ENCODE results near the gene SFSWAP. TPM values are rescaled to one million over a fixed set of nuclear protein-coding genes. Genes with fewer than 3 reads are reported as not detected.
"Not testable (repeated sequence)": the region's sequence is repeated elsewhere in the genome, so short reads cannot be mapped to it uniquely, and the experiment has no call there.

Gene SFSWAP
- 58.1 and 59.2 TPM in 2 replicates for total RNA-seq

DNA sequence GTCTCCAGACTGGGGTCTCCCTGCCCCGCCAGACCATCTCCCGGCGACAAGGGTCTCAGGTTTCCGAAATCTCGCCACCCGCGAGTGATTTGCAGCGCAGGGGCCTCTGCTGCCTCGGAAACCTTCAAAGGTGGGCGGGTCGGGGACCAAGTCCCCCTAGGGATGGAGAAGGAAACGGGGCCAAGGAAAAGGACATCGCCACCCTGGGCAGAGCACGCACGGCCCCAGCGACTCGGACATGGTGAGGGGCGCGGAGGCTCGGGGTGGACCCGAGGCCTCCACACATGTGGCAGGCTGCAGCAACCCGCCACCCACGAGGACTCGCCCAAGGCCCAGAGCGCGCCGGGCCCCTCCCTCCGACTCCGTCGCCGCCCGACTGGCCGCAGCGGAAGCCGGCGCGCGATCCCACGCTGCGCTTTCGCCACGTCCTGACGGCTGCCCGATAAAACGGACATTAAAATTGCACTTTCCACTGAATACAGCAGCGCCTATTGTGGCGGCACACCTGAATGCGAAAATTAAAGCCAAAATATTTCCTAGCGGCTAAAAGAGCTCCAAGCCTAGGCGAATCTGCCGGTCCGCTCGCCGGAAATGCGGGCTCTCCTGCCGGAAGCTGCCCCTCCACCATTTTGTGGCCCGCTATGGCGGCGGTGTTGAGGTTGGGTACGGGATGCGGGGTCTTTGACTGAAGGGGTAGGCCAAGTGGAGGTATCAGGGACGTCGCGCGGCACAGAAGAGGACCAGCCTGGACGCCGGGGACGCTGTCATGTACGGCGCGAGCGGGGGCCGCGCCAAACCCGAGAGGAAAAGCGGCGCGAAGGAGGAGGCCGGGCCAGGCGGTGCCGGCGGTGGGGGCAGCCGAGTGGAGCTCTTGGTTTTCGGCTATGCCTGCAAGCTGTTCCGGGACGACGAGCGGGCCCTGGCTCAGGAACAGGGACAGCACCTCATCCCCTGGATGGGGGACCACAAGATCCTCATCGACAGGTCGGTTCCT is at the start of gene SFSWAP:
Gene SFSWAP (plus strand): TSS at position 627 of the 994 bp plus-strand sequence. CDS start 140 bp downstream, at position 767.
- intact Hi-C loops (cut with micrococcal nuclease) = loop anchor here (2.0 kb wide), 1 partner anchor 106 kb away; no protein-coding TSS in a partner anchor

DNA sequence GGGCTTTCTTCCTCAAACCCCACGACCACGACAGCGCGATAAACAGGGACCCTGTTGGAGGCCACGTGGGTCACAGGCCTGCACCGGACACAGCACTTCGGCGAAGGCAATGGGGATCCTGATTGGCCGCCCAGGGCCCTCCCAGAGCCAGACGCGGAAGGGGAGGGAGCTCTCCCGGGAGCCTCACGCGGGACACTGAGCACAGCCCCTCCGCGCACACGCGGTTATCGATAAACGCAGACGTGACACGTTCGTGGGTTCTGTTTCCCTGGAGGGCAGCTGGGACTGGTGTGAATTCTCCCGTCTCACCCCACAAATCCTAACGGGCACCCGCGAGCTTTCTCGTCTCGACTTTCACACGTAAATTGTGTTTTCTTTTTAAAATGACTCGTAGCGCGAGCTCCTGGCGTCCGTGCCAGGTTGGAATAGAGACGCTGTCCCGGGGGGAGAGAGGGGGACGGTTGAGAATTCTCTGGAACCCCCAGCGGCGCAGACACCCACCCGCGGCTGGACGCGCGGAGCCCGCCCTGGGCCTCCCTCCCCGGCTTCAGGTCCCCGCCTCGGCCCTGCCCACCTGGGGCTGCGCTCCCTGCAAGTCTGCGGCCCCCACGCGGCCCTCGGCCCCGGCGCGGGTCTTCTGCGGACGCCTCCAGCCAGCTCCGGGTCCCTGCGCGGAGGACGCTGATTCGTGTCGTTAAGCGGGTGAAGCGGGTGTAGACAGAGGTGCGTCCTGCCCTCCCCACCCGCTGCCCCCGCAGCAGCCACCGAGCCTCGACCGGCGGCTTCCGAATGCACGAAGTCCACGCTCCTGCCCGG is 49.5 kb upstream of the SFSWAP start:
- intact Hi-C loops (cut with micrococcal nuclease) = not testable (repeated sequence)

DNA sequence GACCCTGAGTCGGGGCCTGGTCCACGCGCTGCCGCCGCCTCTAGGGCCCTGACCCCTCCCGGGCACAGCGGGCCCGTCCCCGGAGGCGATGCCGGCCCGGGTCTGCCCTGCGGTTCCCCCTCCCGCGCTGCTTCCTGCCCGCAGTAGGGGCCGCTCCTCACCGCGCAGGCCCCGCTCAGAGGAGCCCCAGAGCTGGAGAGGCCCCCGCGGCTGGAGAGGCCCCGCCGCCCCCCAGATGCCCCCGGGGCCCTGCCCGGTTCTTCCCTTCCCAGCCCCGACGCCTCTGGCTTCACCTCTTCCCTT is 49.0 kb upstream of the SFSWAP start:
- intact Hi-C loops (cut with micrococcal nuclease) = not testable (repeated sequence)

DNA sequence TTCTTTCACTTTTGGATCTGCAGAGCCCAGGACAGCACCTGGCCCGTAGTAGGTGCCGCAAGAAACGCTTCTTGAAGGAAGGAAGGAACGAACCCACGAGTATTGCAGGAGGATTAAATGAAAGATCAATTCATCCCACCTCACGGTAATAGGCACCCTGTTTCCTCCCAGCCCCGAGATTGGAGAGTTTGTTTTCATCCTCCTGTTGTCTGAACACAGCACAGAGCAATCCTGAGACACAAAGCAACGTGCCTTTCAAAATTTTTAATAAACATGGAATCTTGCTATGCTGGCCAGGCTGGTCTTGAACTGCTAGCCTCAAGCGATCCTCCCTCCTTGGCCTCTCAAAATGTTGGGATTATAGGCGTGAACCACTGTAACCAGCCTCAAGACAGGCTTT is 48.5 kb upstream of the SFSWAP start:
- intact Hi-C loops (cut with micrococcal nuclease) = not testable (repeated sequence)

DNA sequence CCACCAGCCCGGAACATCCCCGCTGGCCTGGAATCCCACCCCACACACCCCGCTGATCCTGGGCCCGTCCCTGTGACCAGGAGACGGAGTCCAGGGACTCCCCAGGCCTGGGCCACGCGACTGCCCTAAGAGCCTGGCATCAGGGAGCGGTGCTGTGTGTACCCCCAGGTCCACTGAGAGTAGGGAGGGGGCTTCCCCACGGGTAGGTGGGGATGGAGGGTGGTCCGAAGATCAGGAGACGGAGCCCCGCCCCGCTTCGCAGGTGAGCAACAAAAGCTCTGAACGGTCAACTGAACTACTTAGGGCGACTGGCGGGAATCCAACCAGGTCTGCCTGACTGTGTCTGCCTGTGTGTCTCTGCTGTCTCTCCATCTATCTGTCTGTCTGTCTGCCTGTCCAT is 45.2 kb upstream of the SFSWAP start:
- intact Hi-C loops (cut with micrococcal nuclease) = loop anchor here (5.0 kb wide), 1 partner anchor 373 kb away; no protein-coding TSS in a partner anchor

DNA sequence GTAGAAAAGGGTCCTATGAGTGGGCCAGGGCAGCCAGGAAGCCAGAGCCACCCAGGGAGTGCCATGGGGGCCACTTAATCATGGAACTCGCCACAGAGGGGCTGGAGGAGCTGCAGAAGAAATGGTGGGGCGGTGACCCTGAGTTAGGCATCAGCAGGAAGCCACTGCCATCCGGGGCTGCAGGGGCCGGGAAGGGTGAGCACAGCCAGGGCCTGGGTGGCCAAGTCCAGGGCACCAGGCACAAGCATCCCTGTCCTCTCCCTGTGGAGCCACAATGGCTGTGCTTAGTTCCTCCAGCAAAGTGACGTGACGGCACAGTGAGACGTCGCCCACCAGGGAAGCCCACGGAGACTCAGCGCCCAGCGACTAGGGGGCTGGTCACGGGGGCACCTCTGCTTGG is 44.4 kb upstream of the SFSWAP start:
- intact Hi-C loops (cut with micrococcal nuclease) = loop anchor here (5.0 kb wide), 1 partner anchor 374 kb away; no protein-coding TSS in a partner anchor

DNA sequence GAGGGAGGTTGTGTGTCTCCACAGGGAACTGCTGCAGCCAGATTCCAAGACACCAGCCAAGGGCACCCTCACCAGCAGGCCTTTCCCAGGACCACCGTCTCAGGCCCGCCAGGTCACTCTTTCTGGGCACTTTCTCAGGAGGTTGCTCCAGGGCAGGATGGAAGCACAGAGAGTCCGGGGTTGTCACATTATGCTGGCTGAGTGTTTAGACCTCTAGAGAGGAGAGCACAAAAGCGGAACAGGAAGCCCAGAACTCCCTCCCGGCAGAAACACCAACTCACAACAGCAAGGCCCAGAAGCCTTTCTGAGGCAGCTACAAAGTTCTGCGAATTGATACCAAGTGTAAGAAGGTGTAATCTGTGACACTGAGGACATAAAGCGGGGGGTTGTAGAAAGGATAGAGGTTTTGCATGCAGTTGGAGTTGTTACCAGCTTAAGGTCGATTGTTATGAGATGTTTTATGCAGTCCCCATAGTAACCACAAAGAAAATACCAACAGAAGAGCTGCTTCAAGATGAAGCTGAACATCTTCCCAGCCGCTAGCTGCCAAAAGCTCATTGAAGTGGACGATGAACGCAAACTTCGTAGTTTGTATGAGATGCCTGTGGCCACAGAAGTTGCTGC is 43.8 kb upstream of the SFSWAP start:
- intact Hi-C loops (cut with micrococcal nuclease) = loop anchor here (5.0 kb wide), 1 partner anchor 375 kb away; no protein-coding TSS in a partner anchor

DNA sequence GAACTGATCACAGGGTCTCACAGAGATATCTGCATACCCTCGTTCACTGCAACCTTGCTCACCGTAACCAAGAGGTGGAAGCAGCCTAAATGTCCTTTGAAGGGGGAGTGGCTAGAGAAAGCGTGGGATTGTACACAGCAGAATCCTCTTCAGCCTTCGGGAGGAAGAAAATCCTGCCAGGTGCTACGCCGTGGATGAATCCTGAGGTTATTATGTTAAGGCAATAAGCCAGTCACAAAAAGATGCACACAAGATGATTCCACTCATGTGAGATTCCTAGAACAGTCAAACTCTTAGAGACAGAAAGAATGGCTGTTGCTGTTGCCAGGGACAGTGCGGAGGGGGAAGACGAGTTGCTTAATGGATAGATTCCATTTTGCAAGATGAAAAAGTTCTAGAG is 39.6 kb upstream of the SFSWAP start:
- intact Hi-C loops (cut with micrococcal nuclease) = no loop called here

DNA sequence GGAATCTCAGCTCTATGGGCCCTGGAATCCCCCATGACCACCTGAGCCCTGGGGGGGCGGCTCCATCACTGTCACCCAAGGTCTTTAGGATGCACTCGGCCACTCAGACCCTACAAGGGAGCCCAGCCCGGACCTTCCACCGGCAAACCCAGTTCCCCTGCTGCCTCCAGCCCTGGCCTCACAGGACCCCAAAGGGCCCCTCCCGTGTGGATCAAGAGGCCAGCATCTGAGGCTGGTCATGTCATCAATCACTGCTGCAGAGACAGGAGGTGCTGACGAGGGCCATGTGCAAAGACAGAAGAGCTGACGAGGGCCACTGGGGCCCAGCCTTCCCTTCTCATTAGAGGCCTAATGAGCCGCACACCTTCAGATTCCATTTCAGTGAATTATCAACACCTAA is 39.0 kb upstream of the SFSWAP start:
- intact Hi-C loops (cut with micrococcal nuclease) = no loop called here

DNA sequence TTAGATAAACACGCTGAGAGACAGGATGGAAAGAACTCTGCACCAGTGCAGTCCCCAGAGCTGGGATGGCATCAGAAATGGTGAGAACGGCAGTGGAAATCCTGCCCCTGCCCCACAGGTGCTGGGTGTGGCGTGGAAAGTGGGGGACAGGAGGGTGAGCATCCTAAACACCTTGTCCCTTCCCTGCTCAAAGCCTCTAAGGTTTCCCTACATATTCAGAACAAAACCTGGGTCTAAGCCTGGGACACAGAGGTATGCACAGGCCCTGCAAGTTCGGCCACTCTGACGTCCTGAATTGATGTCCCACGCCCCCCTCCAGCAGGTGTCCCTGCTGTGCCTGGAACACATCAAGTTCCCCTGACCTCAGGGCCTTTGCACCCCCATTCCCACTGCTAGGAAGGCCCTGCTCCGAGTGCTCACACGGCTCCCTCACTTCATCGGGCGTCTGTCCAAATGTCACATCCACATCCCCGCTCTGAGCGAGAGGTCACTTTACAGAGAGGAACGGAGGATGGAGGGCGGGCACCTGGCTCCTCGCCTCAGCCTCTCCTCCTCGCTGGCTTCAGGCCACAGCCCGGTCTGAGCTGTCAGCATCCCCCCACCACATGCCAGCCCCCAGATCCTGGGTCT is 38.5 kb upstream of the SFSWAP start:
- intact Hi-C loops (cut with micrococcal nuclease) = no loop called here

DNA sequence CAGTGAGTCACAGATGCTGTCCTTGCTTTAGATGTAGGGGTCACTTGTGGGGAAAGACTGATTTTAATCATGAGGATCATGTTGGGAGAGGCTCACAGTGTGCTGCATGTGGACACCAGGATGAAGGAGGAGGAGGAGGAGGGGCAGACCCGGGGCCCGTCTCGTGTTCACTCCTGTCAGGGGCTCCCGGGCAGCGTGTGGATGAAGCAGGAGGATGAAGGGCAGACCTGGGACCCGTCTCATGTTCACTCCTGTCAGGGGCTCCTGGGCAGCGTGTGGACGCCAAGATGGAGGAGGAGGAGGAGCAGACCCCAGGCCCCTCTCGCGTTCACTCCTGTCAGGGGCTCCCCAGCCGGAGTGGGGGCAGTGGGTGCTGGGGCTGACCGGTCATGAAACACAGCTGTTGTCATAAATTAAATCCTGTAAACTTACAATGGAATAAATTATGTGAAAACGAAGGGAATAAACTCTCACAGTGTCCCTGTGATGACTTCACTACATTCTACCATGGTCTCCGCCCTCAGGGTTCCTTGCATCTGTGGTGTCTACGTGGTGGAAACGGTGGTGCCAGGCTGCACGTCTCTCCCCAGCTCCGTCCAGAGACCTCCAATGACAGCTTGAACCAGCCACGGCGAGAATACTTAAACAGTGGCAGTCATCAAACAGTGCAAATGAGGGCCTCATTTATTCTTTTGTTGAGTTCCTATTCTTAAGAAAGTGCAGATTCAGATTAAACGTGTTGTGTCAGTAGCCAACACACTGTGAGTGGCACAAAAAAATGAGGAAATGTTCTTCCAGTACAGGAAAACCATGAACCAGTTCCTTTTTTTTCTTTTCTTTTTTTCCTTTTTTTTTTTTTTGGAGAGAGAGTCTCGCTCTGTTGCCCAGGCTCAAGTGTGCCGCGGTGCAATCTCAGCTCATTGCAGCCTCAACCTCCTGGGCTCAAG is 37.7 kb upstream of the SFSWAP start:
- intact Hi-C loops (cut with micrococcal nuclease) = no loop called here

DNA sequence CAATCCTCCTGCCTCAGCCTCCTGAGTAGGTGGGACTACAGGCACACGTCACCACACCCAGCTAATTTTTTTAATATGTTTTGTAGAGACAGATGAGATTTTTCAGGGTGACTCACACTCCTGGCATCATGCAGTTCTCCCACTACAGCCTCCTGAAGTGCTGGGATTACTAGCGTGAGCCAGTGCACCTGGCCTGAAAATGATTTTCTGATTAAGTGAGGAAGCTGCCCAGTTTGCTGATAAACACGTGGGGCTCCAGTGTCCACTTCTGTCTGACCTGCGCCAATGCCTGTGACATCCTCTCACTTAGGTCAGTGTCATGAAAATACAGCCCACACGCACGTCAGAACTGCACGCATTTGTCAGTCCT is 37.0 kb upstream of the SFSWAP start:
- intact Hi-C loops (cut with micrococcal nuclease) = no loop called here

DNA sequence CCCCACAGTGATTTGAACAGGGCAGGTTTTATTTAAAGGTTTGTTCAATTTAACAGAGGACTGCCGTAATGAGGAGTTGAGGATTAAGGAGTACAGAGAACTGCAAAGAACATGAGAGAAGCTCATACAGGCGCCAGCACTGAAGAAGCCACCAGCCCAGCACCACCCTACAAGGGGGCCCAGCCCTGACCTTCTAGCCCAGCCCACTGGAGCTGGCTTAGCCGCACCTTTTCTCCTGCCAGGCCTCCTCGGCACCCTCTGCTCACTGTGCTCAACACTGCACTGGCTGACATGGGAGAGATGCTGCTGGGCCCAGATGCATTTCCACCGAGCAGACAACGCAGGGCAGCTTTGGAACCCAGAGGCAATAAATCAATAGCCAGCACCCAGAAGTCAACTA is 36.5 kb upstream of the SFSWAP start:
- intact Hi-C loops (cut with micrococcal nuclease) = no loop called here

DNA sequence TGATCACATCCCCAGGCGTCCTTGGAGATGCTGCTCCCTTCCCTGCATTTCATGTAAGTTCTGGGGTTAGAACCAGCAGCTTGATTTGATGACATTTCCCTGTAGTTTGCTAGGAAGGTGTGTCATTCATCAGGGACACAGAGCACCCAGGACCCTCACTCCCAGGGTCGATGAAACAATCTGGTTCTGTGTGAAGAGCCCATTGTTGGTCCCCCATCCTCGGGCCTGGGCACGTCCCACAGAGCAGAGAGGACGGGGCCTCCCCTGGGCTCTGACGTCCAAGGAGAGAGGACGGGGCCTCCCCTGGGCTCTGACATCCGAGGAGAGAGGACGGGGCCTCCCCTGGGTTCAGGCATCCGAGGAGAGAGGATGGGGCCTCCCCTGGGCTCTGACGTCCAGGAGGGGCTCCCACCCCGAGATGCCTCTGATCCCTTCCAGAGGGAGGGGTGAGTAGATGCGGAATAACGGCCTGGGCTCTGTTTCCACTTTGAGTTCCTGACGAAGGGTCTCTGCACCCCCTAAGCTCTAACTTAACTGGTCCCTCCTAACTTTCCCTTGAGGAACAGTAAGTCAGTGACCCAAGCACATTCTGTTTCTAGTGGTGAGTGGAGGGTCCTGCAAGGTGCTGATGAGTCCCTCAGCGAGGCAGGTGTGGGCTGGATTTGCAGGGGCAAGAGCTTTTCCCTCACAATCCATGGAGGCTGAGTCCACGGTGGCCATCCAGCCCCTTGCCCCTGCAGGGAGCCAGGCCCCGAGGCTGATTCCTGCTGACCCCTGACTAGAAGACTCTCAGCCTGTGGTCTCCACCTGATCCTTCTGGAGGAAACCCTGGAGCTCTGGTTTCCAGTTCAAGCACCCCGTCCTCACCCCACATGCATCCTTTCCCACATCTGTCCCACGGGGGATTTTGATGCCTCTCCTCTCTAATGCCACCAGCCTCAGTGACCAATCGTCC is 35.5 kb upstream of the SFSWAP start:
- intact Hi-C loops (cut with micrococcal nuclease) = no loop called here

DNA sequence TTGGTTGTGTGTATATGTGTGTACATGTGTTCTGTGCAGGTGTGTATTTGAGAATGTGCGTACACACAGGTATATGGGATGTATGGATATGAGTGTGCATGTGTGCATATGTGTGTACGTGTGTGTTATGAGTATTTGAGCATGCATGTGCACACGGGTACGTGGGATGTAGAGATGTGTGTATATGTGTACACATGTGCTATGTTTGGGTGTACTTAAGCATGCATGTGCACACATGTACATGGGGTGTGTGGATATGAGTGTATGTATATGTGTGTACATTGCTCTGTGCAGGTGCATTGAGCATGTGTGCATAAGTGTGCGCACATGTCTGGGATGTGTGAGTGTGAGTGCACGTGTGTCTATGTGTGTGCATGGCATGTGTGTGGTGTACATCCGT is 34.3 kb upstream of the SFSWAP start:
- intact Hi-C loops (cut with micrococcal nuclease) = no loop called here

DNA sequence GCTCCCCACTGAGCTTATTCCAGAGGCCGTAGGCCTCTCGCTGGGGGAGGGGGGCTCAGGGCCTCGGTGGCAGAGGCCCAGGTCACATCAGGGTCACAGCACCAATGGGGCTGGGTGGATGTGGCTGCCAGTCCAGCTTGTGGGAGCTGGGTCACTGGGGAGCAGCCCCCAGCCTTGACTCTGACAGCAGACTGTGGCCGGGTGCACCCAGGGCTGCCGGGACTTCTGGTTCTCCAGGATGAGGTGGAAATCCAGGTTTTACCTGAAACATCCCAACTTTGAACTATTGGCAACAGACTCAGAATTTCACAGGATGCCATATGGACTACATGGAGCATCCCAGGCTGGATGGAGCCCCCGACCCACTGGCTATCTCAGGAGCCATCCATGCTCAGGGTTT is 33.8 kb upstream of the SFSWAP start:
- intact Hi-C loops (cut with micrococcal nuclease) = not testable (repeated sequence)

DNA sequence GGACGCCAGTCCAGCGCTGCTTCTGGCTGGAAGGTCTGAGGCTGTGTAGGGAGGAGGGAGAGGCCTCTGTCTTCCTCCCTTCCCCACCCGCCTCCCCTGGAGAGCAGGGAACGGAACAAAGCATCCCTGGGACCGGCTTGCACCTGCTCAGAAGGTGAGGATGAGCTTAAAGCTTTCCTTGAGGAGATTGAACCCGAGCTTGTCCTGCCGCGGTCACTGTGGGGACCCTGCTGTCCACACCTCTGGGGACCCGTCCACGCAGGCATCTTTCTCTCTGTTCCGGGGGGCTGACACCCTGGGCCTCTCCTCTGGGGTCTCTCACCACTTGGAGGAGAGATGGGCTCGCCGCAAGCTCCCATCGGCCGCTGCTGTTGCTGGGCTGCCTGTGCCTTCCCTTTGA is 33.2 kb upstream of the SFSWAP start:
- intact Hi-C loops (cut with micrococcal nuclease) = no loop called here

DNA sequence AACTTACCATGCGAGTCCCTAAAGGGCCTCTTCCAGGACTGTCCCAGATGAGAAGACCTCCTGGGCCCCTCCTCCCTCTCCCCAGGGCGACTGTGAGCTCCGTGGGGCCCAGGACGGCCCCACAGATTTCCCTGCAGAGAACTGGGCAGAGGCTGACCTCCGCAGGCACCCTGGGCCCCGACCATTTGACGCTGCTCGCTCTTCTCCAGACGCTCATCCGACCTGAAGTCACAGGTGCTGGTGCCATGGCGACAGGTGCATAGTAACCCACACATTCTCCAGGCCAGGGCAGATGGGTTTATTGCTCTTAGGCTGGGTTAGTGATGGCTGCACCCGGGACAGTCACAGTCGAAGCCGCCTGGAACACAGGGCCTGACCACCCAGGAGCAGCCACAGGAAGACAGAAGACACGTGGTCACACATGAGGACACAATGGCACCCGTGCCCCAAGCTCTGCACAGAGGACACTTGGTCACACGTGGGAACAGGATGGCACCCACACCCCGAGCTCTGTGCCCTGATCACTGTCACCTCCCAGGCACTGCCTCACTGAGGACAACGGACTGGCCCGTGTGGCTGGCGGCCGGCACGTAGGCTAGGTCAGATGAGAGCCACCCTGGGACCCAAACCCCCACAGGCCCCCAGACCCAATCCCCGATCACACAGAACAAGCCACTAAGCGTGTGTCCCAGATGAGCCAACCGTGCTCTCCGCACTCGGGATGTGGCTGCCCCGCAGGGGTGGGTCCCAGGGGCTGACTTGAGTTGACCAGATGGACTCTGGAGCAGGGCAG is 32.3 kb upstream of the SFSWAP start:
- intact Hi-C loops (cut with micrococcal nuclease) = not testable (repeated sequence)
